Measurements from ENCODE around the gene CH25H. TPM values are rescaled to one million over a fixed set of nuclear protein-coding genes. Genes with fewer than 3 reads are reported as not detected.

Gene CH25H
- total RNA-seq, 2 donors from 2014 or later = 1.0 to 2.0 TPM

- no peaks in the 10 kb centered on the region for H3K36me3 ChIP-seq (replicated peaks in 1 of 2; ENCODE audit: insufficient read depth in 1 of 2, low read depth in 2 of 2)
- H3K4me1 ChIP-seq = peaks cover 4% of the 10 kb centered on the region
- ATAC-seq (no peak), DNase-seq (no peak)
- TF ChIP-seq, protein P1, sequence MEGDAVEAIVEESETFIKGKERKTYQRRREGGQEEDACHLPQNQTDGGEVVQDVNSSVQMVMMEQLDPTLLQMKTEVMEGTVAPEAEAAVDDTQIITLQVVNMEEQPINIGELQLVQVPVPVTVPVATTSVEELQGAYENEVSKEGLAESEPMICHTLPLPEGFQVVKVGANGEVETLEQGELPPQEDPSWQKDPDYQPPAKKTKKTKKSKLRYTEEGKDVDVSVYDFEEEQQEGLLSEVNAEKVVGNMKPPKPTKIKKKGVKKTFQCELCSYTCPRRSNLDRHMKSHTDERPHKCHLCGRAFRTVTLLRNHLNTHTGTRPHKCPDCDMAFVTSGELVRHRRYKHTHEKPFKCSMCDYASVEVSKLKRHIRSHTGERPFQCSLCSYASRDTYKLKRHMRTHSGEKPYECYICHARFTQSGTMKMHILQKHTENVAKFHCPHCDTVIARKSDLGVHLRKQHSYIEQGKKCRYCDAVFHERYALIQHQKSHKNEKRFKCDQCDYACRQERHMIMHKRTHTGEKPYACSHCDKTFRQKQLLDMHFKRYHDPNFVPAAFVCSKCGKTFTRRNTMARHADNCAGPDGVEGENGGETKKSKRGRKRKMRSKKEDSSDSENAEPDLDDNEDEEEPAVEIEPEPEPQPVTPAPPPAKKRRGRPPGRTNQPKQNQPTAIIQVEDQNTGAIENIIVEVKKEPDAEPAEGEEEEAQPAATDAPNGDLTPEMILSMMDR (IDR thresholded peaks at IDR 0.05) = no peak
- TF ChIP-seq POLR2A (IDR thresholded peaks at IDR 0.05) = no peak
- H3K4me3 ChIP-seq = no peak overlapping the region
- no peak overlapping the region for H3K27ac ChIP-seq
- H3K9me3 ChIP-seq = no peaks in the 10 kb centered on the region
- no peaks in the 10 kb centered on the region for H3K27me3 ChIP-seq
- intact Hi-C loops (cut with DNase I) = no loop called here
- WGBS, 2 donors = 84 to 95% methylated on average over 1 of the region's 1 CpG
Measured at GRCh38 chr10:89160339-89160738, 46.8 kb downstream of the CH25H start.

- Histone ChIP-seq H3K27me3 (no peaks in the 10 kb centered on the region), H3K4me1 (peaks cover 1% of the 10 kb centered on the region), H3K36me3 (replicated peaks in 1 of 2; ENCODE audit: insufficient read depth in 1 of 2, low read depth in 2 of 2) (no peaks in the 10 kb centered on the region), H3K27ac (no peak overlapping the region), H3K9me3 (no peaks in the 10 kb centered on the region), H3K4me3 (no peak overlapping the region)
- DNase-seq (no peak), ATAC-seq (no peak)
- intact Hi-C loops (cut with DNase I) = no loop called here
- TF ChIP-seq, protein P1 (IDR thresholded peaks at IDR 0.05) = no peak
- TF ChIP-seq POLR2A (IDR thresholded peaks at IDR 0.05) = no peak
- WGBS, 2 donors = 85 to 97% methylated on average over 1 of the region's 1 CpG
Measured at GRCh38 chr10:89159761-89160160, 47.4 kb downstream of the CH25H start.

DNA sequence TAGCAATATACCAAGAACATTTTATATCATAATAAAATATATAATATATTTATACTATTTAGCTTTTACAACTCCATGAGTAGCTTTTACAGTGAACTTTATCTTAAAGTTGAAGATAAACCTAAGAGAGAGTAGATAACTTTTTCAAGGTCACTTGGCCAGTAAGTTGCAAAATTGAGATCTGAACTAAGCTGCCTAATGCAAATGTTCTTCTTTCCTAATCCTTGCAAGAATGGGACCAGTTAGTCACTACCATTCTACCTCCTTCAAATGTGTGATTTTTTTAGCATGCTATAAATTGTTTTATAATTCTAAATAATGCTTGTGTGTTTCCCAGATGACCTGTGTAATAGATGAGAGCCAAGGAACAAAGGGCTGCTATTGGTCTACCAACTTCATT, 47.8 kb downstream of the CH25H start:
- intact Hi-C loops (cut with DNase I) = no loop called here

DNA sequence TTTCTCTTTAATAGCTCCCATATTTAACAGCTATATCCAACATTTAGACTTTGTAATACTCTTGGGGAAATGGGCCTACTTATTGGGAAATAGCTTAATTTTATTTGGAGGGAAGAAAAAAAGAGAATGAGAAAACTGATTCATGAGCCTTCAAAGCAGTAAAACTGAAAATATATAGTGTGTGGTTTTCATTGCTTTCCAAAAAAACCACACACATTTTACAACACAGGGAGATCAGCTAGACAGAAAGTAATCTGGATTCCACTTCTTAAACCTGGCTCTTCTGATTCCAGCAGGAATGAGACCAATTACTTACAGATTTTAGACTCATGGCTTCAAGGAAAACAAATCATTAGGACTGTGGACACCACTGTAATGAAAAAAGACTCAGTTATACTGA, 48.7 kb downstream of the CH25H start:
- no peak overlapping the region for H3K27ac ChIP-seq
- H3K27me3 ChIP-seq = no peaks in the 10 kb centered on the region
- no peak overlapping the region for H3K4me3 ChIP-seq
- DNase-seq (no peak), ATAC-seq (no peak)
- no peaks in the 10 kb centered on the region for H3K36me3 ChIP-seq (replicated peaks in 1 of 2; ENCODE audit: insufficient read depth in 1 of 2, low read depth in 2 of 2)
- H3K9me3 ChIP-seq = no peaks in the 10 kb centered on the region
- no peaks in the 10 kb centered on the region for H3K4me1 ChIP-seq
- no peak for TF ChIP-seq POLR2A (IDR thresholded peaks at IDR 0.05)
- TF ChIP-seq, protein P1 (IDR thresholded peaks at IDR 0.05) = no peak
- intact Hi-C loops (cut with DNase I) = no loop called here

More for the DNA sequence above, 47.8 kb downstream of the CH25H start:
- H3K9me3 ChIP-seq = no peaks in the 10 kb centered on the region
- no peak for ATAC-seq
- no peaks in the 10 kb centered on the region for H3K36me3 ChIP-seq (replicated peaks in 1 of 2; ENCODE audit: insufficient read depth in 1 of 2, low read depth in 2 of 2)
- H3K27ac ChIP-seq = no peak overlapping the region
- TF ChIP-seq POLR2A (IDR thresholded peaks at IDR 0.05) = no peak
- TF ChIP-seq, protein P1 (IDR thresholded peaks at IDR 0.05) = no peak
- no peaks in the 10 kb centered on the region for H3K4me1 ChIP-seq
- no peak overlapping the region for H3K4me3 ChIP-seq
- no peaks in the 10 kb centered on the region for H3K27me3 ChIP-seq
- DNase-seq = no peak

GRCh38 chr10:89156161-89156835, 50.8 kb downstream of the CH25H start:
- no peaks in the 10 kb centered on the region for H3K36me3 ChIP-seq (replicated peaks in 1 of 2; ENCODE audit: insufficient read depth in 1 of 2, low read depth in 2 of 2)
- no peak overlapping the region for H3K27ac ChIP-seq
- no peak overlapping the region for H3K4me3 ChIP-seq
- DNase-seq (no peak), ATAC-seq (no peak)
- TF ChIP-seq POLR2A (IDR thresholded peaks at IDR 0.05) = no peak
- TF ChIP-seq, protein P1 (IDR thresholded peaks at IDR 0.05) = no peak
- no peaks in the 10 kb centered on the region for H3K27me3 ChIP-seq
- WGBS, 2 donors = 59 to 76% methylated on average over 5 of the region's 5 CpGs
- H3K9me3 ChIP-seq = no peaks in the 10 kb centered on the region
- no peaks in the 10 kb centered on the region for H3K4me1 ChIP-seq
- intact Hi-C loops (cut with DNase I) = no loop called here

All from body of pancreas (tissue), 4 donors.